ENCODE measurements around the gene ITGAL. TPM values are rescaled to one million over a fixed set of nuclear protein-coding genes. Genes with fewer than 3 reads are reported as not detected.
A peak's percentile ranks its signal among the peaks of the same experiment; 100 is the strongest.

ITGAL gene
- total and polyA plus RNA-seq, 2 of the 13 experiments (the other 11 are each of a cell fraction or from before 2014, with no cell fraction given) = 0.86 to 1.2 TPM

DNA sequence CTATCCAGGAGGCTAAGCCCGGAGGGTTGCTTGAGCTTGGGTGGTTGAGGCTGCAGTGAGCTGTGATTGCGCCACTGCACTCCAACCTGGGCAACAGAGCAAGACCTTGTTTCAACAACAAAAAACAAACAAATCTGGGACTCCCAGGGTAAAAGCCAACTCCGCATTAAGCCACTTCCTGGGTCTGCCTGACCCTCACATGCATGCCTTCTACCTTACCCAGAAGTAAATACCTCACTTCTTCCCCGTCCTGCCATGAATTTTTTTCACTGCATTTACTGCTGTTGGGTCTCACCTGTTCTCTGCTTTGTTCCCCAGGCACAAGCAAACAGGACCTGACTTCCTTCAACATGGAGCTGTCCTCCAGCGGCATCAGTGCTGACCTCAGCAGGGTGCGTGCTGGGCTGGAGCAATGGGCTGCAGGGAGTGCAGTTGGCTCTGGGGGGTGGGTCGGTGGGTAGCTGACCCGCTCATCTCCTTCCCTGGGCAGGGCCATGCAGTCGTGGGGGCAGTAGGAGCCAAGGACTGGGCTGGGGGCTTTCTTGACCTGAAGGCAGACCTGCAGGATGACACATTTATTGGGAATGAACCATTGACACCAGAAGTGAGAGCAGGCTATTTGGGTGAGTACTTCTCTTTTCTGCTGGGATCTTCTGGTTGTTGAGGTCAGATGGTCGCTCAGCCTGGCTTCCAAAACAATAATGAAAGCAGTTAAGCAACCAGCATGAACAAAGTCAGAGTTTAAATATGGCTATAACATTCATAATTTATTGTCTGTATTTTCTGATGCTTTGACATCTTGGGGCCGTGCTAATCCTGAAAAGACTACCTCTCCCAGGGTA, 16.4 kb downstream of the ITGAL start (continued):
- TF ChIP-seq, protein P1, sequence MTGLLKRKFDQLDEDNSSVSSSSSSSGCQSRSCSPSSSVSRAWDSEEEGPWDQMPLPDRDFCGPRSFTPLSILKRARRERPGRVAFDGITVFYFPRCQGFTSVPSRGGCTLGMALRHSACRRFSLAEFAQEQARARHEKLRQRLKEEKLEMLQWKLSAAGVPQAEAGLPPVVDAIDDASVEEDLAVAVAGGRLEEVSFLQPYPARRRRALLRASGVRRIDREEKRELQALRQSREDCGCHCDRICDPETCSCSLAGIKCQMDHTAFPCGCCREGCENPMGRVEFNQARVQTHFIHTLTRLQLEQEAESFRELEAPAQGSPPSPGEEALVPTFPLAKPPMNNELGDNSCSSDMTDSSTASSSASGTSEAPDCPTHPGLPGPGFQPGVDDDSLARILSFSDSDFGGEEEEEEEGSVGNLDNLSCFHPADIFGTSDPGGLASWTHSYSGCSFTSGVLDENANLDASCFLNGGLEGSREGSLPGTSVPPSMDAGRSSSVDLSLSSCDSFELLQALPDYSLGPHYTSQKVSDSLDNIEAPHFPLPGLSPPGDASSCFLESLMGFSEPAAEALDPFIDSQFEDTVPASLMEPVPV (CRISPR knock-in tag; IDR thresholded peaks at IDR 0.05) = no peak
- TF ChIP-seq DBP (CRISPR knock-in tag; IDR thresholded peaks at IDR 0.05; ENCODE audit: not compliant biosample characterization) (no peak), SP140L (CRISPR knock-in tag; IDR thresholded peaks at IDR 0.05; ENCODE audit: borderline replicate concordance) (no peak), CREB3 (CRISPR knock-in tag; IDR thresholded peaks at IDR 0.05) (peak; percentile 31; the same call in 1 of the 2 replicates), CAMTA2 (CRISPR knock-in tag; IDR thresholded peaks at IDR 0.05; ENCODE audit: borderline replicate concordance) (no peak; the same call in 1 of the 2 replicates), ZFX (CRISPR knock-in tag; IDR thresholded peaks at IDR 0.05; ENCODE audit: low read depth) (0 out of 2 replicates have a peak, but pooled peaks have one; percentile 5), UBTF (CRISPR knock-in tag; IDR thresholded peaks at IDR 0.05) (peak; percentile 15; the same call in 1 of the 2 replicates), FOXA3 (CRISPR knock-in tag; IDR thresholded peaks at IDR 0.05) (peak; percentile 86), ZBTB21 (CRISPR knock-in tag; IDR thresholded peaks at IDR 0.05) (0 out of 2 replicates have a peak, but pooled peaks have one; percentile 23), SRSF1 (optimal IDR thresholded peaks at IDR 0.05; ENCODE audit: low read depth, low read length) (peak; percentile 36), ZNF136 (CRISPR knock-in tag; IDR thresholded peaks at IDR 0.05; ENCODE audit: low read depth) (no peak), ZMAT3 (CRISPR knock-in tag; conservative IDR thresholded peaks at IDR 0.05) (no peak), RFXAP (CRISPR knock-in tag; IDR thresholded peaks at IDR 0.05; ENCODE audit: borderline replicate concordance) (0 out of 2 replicates have a peak, but pooled peaks have one; percentile 71), ZNF33A (CRISPR knock-in tag; IDR thresholded peaks at IDR 0.05; ENCODE audit: borderline replicate concordance) (no peak), ZNF292 (CRISPR knock-in tag; IDR thresholded peaks at IDR 0.05; ENCODE audit: borderline replicate concordance, low read depth) (peak; percentile 97), ATF7 (IDR thresholded peaks at IDR 0.05) (no peak), ATF7 (CRISPR knock-in tag; IDR thresholded peaks at IDR 0.05) (no peak), RNF2 (conservative IDR thresholded peaks at IDR 0.05; ENCODE audit: low read depth) (no peak), TEF (CRISPR knock-in tag; IDR thresholded peaks at IDR 0.05) (no peak), ZNF10 (CRISPR knock-in tag; IDR thresholded peaks at IDR 0.05; ENCODE audit: borderline replicate concordance, low read depth) (no peak), ZNF746 (CRISPR knock-in tag; IDR thresholded peaks at IDR 0.05) (no peak), NFKB2 (CRISPR knock-in tag; IDR thresholded peaks at IDR 0.05; ENCODE audit: borderline replicate concordance) (peak; percentile 58; the same call in 1 of the 2 replicates), ZFY (CRISPR knock-in tag; IDR thresholded peaks at IDR 0.05) (0 out of 2 replicates have a peak, but pooled peaks have one; percentile 15)
